Glomerular visceral epithelial cell (primary cell): ENCODE measurements around the gene TNIK.

ENCODE experiments used
- DNase-seq: peaks from one replicate; pipeline ENCODE4 v3.0.0-alpha.2; 2016; ENCODE audit errors: extremely low spot score

Gene TNIK

DNA sequence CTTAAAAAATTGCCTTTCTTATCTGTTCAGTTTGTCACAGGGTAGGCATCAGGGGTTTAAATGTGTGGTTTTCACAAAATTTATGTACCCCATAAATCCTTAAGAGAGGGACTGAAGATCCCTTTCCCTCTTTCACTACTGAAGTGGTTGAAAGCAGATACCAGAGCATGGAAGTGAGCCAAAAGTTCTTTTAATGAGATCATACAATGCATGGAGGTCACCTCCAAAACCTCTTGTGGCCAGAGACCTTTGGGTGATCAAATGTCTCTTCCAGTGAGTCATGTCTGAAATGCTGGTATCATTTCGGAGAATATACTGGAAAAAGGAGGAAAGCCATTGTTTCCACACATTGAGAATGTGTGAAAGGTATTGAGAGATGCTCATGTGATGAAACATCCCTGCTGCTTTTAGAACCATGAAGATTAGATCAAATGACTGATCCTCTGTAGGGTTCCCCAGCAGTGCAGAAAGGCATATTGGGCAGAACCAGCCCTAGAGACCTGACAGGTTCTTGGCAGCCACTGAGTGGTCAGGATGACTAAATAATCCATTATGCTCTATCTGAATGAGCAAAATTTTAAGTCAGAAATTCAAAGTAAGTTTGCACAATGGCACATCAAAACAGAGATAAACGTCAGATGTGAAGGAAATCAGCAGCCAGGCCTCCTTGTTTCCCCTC is 267.9 kb downstream of the TNIK start:
- peak; percentile 95 for DNase-seq

DNA sequence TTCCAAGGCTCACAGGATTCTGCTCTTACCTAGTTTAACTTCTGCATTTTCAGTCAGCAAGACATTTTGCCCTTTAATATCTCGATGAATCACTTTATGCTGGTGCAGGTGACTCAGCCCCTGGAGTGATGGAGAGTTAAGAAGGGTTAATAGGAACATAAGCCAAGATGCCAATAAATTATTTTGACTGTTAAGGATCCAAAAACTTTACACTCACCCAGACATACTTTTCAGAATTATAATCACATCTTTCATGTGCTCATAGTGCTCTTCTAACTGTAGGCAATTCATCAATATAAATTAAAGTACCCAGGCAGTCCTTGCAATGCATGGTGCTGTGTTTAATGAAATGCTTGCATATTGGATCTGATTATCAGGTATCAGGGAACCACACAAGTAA is 269.5 kb downstream of the TNIK start:
- DNase-seq = peak; percentile 58

DNA sequence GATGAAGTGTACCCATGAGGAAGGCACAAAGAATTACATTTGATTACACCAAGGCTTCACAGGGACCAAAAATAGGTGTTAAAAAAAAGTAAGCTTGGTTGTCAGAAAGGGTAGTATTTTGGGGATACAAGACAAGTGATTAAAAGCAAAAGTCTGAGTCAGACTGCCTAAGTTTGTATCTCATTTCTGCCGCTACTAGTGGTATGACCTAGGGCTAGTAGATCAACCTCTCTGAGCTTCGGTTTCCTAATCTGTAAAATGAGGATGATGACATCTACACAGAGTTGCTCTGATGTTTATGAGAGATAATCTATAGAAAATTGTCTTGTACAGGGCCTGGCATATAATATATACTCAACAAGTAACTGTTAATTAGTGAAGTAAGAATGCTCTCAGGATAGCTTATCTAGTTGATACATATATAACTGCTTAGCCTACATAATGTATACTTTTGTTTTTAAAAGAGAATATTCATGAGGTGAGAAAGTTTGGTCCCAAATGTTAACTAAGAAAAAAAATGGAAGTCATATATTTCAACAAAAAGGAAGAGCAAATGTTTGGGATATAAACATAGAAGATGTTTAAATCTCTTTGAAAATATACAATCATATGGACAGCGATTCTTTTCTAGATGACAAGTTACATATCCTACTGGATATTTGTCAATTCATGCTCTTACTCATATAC is 270.7 kb downstream of the TNIK start:
- DNase-seq = no peak

DNA sequence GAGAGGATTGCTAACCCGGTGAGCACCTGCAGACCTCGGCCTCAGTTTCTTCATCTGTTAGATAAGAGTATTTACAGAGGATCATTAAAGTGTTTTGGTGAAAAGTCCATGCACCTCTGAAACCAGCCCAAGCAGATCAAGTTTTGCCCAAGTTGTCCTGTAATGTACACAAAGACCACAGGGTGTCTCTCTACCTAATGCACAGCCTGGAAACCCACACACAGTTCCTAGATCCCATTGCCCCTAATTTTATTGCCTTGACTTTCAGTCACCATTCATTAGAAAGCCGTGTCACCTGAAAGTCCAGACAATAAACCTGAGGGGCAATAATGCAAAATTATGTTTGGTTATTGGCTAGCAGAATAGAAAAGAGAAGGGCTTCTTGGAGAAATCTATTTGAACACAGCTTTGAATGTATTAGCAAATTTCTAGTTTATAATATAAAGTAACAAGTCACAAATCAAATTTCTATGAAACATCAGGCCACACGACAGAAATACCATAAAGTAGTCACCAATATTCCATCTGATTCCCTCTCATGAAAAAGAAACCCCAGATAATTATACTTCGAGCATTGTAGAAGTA is 272.4 kb downstream of the TNIK start:
- DNase-seq = peak; percentile 36

DNA sequence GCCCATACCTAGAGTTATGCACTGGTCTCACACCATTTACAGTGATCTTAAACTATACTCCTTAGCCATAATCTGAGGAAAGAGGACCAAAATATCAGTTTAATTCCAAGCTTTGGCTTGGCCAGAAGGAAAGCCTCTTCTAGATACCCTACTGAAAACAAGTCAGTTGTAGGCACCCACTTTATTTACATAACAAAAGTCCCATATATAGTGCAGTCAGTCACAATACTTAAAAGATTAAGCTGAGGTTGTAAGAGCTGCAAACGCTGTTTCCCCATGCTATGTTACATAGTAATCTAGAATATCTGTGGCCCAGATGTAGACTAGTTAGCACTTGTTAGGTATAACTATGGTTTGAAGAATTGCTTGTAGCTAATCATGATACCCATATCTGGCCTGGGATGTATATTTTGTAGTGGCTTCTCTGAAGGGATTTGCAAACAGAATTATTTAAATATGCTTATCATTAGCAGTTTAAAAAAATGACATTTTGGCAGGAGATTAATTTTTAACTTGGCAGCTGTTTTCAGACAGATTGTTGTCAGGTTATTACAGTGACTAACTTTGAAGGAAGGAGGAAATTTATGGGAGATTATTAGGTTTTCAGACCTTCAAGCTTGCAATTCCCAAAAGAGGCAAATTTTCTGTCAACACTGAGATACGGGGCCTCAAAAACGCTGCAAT is 273.2 kb downstream of the TNIK start:
- no peak for DNase-seq

DNA sequence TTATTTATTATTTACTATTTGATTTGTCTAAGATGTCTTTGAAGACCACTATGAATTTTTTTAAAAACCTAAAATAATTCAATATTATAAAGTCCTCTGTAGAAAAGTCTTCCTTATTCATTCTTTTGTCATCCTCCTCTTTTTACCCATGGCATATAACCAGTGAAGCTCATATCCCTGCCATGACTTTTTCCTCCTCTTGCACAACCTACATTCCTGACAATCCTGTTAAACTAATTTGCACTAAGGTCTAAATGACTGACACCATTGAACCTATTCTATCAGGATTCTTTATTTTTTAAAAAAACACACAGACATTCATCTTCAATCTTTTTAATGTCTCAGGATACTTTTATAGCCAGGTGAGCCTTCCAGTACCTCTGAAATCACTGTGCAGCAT is 273.8 kb downstream of the TNIK start:
- DNase-seq = no peak

DNA sequence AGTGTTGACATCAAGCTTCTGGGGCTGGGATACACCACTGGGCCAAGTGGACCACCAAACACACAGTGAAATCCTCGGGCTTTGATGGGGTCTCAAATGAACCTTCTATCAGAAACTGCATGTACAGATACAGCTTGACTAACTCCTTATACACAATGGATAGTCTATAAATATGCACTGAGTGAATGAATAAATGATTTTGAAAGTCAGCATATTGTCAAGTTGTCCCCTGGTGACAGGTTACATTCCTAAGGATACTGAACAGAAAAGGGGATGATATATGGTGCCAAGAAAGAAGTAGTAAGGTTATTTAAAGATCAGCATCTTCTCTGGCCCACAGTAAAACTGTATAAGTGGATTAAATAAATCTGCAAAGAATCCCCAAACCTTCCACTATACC is 274.2 kb downstream of the TNIK start:
- no peak for DNase-seq

DNA sequence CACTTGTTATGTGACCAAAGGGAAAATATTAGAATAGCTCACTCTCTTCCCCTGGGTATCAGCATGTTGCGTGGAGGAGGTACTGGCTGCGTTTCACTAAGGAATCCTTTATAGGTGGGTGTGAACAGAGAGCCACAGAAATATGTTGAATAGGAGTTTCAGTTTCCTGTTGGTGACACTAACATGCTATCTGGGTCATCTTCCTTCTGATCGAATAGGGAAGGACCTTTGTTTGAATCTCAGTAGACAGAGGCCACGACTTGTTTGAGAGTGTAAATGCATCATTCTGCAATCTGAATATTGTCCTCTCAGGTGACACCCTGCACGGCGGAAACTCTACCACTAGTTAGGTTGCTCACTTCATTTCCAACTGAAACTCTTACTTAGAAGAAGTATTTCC is 275.8 kb downstream of the TNIK start:
- no peak for DNase-seq

DNA sequence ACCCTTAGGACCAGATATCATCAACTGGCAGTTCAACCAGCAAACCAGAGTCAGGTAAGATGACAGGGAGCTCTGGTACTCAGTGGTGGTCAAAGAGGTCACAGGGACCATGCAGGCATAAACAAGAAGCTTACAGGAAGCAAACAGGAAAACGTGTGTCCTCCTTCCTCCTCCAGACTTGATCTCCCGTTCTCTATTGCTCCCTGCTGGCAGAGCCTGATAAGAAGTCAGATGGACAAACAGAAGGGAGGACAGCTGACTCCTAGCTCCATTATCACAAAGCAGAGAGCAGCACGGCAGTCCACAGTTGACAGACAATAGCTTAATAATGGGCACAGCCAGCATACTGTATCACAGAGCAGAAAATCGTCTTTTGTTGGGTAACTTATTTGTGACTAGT is 277.2 kb downstream of the TNIK start:
- DNase-seq = no peak

DNA sequence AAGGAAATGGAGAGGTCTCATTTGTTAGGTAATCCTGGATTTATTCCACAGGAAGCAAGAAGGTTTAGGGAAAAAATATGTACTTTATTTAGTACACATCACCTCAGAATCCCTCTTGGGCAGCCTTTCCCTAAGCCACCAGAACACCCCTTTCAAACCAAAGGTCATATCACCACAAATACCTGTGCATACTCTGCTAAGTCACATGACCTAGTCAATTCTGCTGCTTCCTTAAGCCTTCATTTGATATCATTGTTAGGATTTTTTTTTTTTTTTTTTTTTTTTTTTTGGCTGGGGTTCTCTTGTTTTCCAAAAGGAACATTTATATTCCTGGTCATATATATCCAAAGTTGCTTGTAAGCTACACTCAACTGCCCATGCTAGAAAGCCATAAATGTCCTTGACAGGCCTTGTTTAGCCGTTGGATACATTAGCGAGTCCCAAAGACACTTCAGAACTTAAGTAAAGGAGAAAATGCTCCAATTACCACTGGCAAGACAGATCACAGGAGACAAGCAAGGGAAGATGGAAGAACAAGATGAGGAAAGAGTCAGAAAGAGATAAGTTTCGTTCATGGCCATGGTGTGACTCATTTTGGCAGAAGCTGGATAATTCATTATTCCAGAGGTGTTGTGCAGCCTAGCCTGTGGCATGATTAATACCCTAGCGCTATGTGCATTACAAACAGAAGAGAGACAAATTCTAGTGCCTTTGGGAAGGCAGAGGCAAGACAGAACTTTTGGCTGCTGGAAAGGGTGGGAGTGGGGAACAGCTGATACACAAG is 278.1 kb downstream of the TNIK start:
- peak; percentile 25 for DNase-seq

DNA sequence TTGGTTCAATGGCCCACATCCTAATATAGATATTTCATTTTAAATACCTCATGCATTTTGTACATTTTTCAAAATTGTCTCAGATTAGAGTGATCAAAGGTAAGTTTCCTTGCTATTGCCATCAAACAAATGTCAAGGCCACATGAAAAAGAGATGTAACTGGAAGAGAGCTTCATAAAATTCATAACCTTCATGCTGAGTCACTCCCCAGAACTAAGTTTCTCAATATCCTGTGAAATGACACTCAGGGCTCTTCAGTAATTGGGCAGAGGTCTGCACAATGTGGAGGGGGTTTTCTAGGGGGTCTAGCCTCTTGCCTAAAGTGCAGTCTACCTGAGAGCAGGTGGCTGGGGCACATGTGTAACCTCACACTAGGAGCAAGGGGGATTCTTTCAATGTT is 281.5 kb downstream of the TNIK start:
- DNase-seq = no peak

DNA sequence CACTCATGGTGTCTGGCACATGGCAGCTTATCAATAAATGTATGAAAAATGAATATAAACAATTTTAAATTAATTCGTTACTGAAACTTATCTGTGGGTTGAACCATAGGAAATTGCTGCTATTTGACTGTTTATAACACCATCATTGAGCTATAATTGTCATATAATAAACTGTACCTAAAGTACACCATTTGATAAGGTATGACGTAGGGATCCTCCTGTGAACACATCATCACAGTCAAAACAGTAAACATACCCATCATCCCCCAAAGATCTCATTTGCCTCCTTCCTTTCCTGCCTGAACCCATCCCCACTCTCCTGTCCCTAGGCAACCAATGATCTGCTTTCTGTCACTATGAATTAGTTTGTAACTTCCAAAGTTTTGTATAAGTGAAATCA is 282.7 kb downstream of the TNIK start:
- no peak for DNase-seq

DNA sequence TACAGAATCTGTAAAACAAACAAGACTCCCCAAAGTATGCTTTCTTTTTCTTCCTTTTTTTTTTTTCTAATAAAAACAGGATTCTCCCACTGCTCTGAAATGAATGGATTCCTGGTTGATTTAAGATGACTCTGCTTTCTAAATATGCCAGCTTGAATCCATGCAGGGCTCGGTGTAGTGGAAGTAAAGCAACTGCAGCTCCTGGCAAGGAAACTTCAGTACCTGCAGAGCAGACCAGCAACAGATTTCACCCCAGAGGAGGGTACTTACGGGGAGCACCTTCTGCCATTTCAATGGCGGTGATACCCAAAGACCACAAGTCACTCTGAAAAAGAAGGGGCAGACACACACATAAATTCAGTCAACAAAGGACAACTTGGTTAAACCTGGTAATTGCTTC is 283.1 kb downstream of the TNIK start:
- DNase-seq = no peak

DNA sequence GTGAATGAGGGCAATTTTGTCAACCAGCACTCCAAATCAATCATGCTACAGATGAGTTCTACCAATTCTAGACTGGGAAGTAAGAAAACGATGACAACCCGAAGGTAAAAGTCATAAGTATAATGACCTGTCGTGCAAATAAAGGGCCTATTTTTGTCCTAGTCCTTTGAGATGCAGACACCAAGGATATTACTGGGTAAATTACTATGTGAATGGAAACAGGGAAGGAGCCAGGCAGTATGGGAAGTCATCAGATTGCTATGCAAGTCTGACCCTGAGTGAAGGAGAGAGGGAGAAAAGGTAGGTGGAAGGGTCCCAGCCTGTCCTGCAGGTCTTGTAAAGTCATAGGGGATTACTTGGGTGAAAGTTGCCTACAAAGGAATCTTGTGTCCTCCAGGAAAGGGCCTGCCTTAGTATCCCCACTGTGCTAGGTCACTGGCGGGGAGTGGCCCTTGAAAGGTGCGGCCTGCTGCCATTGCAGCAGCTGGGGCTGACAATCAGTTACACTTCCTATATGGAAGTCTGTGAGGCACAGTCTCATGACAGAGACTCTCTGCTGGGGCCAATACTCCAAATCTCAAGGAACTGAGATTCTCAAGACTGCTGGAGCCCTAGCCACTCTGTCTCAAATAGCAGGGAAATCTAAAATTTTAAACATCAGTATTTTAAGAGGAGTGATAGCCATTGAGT is 283.8 kb downstream of the TNIK start:
- no peak for DNase-seq

DNA sequence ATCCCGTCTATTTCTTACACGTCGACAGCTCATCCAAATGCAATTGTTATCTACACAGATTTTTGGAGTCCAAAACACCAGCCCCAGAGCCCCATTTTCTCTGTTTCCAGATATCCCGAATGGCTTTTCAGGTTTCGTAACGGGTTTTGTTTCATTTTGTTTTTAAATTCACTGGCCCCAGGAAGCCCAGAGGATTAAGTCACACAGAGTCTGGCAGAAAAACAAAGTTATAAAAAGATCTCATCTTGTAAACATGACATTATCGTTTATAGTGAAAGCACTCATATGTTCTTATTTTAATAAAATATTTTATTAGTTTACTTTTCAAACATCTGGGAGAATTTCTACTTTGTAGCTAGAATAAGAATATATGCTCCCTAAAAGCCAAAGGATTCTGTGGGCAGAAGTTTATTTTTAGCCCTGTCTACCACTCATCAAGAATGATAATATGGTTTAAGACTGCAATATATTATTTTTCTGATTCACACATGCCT is 284.4 kb downstream of the TNIK start:
- no peak for DNase-seq

DNA sequence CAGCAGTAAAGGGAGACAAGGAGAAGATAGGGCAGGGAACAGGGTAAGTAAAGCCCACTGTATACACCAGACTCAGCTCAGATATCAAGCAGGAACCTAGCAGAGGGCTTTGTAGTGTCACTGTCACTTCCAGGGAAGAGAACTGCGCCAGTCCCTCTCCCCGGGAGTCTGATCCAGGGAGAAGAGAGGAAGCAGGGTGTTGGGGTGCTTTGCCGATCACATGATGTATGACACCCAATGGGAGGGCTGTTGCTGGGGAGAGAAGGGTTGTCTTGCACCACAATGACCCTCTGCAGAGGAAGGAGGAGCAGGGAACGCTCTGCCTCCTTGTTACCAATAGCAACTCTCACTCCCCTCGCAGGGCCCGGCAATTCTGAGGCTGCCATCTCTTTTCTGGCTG is 286.5 kb downstream of the TNIK start:
- no peak for DNase-seq

DNA sequence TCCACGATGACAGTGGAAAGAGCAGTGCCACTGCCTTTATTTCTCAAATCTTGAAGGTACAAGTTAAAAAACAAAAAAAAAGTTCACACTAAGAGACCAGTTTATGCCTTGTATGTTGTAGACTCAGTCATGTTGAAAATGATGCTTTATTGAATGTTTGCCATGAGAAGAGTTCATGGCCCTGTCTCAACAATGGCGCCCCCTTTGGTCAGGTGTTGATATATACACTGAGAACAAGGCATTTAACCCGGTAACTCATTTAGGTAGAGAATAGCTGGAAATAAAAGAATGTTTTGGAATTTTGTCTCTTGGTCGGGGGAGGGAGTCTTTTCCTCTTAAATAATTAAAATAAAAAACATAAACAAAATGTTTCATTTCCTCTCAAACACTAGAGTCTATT is 288.1 kb downstream of the TNIK start:
- no peak for DNase-seq

DNA sequence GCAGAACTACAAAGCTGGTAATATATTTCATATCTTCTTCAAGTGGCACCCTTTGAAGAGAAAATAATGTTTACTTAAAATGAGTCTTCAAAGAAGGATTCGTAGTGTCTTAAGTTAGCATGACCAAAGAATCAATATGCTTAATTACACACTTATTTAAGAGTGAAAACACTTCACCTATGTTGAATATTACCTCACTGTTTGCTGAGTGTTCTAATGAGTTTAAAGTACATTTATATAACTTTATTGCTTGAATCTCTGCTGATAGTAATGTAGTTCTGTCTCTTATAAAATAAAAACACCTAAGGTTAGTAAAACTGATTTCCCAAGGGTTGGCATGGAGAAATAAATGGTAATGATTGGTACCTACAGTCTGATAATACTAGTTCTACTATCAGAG is 290.3 kb downstream of the TNIK start:
- no peak for DNase-seq

DNA sequence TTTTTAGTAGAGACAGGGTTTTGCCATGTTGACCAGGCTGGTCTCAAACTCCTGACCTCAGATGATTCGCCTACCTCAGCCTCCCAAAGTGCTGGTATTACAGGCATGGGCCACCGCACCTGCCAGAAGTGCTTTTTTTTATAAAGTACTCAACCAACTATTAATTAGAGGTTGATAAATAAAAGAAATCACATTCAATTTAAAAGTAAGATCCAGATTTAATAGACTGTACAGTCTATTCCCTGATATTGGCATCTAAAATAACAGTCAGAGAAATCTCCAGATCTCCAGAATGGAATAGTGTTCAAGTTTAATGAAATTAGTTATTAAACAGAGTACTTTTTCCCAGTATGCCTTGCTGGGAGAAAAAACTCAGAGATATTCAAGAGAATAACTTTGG is 290.8 kb downstream of the TNIK start:
- no peak for DNase-seq

DNA sequence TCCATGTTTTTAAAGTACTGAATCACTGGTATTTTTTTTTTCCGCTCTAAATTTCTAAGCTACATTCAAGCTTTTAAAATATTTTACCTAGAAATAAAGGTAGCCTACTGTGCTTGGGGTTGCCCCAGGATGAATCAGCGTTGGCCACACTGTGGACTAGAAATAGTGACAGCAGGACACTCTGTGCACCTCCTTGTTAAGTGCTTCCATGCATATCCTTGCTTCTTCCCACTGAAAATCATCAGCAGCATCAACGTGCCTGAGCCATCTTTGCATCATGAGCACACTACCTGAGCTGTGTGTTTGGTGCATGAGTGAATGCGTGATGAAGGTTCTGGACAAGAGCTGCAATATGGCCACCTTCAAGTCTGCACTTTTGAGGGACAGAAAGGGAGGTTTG is 291.7 kb downstream of the TNIK start:
- peak; percentile 8 for DNase-seq

DNA sequence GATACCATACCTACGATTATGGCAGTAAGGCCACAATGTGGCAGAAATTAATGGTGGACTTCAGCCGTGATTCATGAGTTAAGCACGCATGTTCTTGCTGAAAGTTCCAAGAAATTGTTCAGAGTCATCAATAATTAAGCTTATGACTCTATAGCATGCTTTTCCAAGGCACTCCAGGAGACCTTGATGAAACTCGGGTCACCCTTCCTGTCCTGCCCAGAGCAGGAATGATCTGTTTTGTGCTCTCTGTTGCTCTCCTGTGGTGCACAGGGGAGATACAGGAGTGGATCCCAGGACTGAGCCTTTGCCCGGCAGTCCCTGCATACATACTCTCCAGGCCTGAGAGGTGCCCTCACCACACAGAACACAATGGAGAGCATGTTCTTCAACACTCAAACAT is 292.1 kb downstream of the TNIK start:
- DNase-seq = peak; percentile 93
